Ishikawa (cell line): Measurements from ENCODE around the gene TBXAS1.

Source experiments
- CEBPB ChIP-seq: IDR thresholded peaks from 2 replicates; pipeline ENCODE4 v1.6.1; 2012
- CREB1 ChIP-seq: IDR thresholded peaks from 2 replicates; pipeline ENCODE4 v1.6.1; 2012; ENCODE audit warnings: low read depth
- EGR1 ChIP-seq: IDR thresholded peaks from 2 replicates; pipeline ENCODE4 v1.6.1; 2012
- EP300 ChIP-seq: IDR thresholded peaks from 2 replicates; pipeline ENCODE4 v1.6.1; 2012; ENCODE audit warnings: borderline replicate concordance
- FOXM1 ChIP-seq: IDR thresholded peaks from 2 replicates; pipeline ENCODE4 v1.6.1; 2012; ENCODE audit warnings: low read depth, borderline replicate concordance
- MAX ChIP-seq: IDR thresholded peaks from 2 replicates; pipeline ENCODE4 v1.6.1; 2012
- NFIC ChIP-seq: IDR thresholded peaks from 2 replicates; pipeline ENCODE4 v1.6.1; 2012
- RAD21 ChIP-seq: IDR thresholded peaks from 2 replicates; pipeline ENCODE4 v1.6.1; 2012; ENCODE audit warnings: low read depth
- REST ChIP-seq: IDR thresholded peaks from 2 replicates; pipeline ENCODE4 v1.6.1; 2012; ENCODE audit warnings: low read depth, mild to moderate bottlenecking
- TAF1 ChIP-seq: IDR thresholded peaks from 2 replicates; pipeline ENCODE4 v1.6.1; 2012; ENCODE audit warnings: low read depth, mild to moderate bottlenecking
- TCF12 ChIP-seq: IDR thresholded peaks from 2 replicates; pipeline ENCODE4 v1.6.1; 2012; ENCODE audit warnings: low read depth
- TEAD4 ChIP-seq: IDR thresholded peaks from 2 replicates; pipeline ENCODE4 v1.6.1; 2012
- USF1 ChIP-seq: IDR thresholded peaks from 2 replicates; pipeline ENCODE4 v1.6.1; 2012
- YY1 ChIP-seq: IDR thresholded peaks from 2 replicates; pipeline ENCODE4 v1.6.1; 2012; ENCODE audit warnings: low read depth
- ZBTB7A ChIP-seq: IDR thresholded peaks from 2 replicates; pipeline ENCODE4 v1.6.1; 2012; ENCODE audit warnings: low read depth

Gene TBXAS1

GRCh38 chr7:139871820-139872219 lies 42.8 kb downstream of the TBXAS1 start:
- TF ChIP-seq FOXM1 (no peak), USF1 (no peak), ZBTB7A (no peak), CREB1 (no peak), YY1 (no peak), RAD21 (no peak), MAX (no peak), EP300 (no peak), TAF1 (no peak), TEAD4 (no peak), TCF12 (no peak), CEBPB (no peak), REST (no peak), EGR1 (no peak), NFIC (no peak)

GRCh38 chr7:139873593-139874301 lies 44.7 kb downstream of the TBXAS1 start:
- TF ChIP-seq YY1 (no peak), CEBPB (no peak), EP300 (no peak), TEAD4 (no peak), USF1 (no peak), NFIC (no peak), MAX (no peak), CREB1 (no peak), EGR1 (no peak), TCF12 (no peak), ZBTB7A (no peak), RAD21 (no peak), REST (no peak), FOXM1 (no peak), TAF1 (no peak)

GRCh38 chr7:139874302-139874629 lies 45.2 kb downstream of the TBXAS1 start:
- TF ChIP-seq TCF12 (no peak), EGR1 (no peak), TEAD4 (no peak), YY1 (no peak), FOXM1 (no peak), TAF1 (no peak), MAX (no peak), RAD21 (no peak), USF1 (no peak), CEBPB (no peak), ZBTB7A (no peak), EP300 (no peak), CREB1 (no peak), REST (no peak), NFIC (no peak)
